ENCODE data around the gene CCIN.
"Not testable (repeated sequence)": the region's sequence is repeated elsewhere in the genome, so short reads cannot be mapped to it uniquely, and the experiment has no call there.

The CCIN gene

DNA sequence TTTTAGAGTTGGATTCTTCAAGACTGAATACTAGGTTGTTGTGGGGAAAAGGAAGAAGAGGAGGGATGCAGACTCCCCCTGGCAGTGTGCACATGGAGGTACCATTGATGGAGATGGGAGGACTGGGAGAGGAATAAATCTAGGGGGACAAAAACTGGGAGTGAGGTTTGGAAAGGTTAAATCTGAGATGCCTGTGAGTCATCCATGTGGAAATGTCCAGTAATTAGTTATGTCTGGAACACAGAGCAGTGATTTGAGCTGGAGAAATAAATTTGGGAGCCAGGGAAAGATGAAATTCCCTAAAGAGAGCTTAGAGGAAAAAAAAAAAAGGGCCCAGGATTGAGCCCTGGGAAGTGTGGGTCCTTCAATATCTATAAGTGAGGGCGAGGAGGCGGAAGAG, 8.0 kb upstream of the CCIN start:
- DNase-seq: no peak

DNA sequence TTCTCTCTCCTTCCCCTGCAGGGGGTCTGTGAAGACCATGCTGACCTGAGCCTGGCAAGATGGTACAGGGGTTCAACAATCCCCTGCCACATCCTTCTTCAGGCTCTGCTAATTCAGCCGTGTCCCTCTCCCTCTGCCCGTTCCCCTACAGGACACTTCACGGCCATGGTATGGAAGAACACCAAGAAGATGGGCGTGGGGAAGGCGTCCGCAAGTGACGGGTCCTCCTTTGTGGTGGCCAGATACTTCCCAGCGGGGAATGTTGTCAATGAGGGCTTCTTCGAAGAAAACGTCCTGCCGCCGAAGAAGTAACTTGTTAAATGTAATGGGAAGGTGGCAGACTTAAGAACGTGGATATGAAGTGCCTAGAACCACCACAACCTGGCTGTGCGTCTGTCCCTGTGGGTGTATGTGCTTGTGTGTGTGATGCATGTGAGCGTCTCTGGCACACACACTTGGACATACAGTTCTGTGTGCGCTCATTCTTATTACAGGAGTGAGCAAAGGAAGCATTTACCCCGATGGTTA, 6.9 kb upstream of the CCIN start:
- DNase-seq: no peak

DNA sequence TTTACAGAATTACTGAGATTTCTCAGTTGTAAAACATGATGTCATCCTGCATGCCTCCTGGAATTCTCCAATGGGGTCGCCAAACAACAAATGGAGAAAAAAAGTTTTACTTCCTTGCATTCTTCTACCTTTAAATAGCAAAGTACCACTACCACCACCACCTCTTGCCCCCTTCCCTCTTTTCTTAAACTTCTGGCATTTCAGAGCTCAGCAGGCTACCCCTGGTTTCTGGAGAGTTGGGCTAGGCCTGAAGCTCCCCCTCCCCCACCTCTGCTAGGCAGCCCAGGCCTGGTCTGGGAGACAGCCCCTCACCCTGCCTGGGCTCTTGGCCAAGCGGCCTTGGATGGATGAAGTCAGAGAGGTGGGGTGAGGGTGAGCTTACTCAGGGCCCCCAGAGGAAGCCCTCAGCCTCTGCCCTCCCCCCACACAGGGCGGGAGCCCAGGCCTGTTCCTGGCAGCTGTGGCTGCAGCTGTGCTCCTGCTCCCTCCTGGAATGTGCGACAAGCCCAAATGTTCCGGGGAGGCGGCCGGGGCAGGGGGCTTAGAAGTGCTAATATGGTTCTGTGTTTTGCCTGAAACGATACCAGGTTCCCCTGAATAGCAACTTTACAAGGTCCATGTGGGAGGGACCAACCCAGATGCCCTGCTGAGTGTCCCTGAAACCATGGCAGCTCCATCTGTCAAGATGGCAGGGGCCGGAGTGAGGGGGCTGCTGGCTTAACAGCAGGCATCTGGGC, 6.0 kb upstream of the CCIN start:
- peak; percentile 70 for DNase-seq

DNA sequence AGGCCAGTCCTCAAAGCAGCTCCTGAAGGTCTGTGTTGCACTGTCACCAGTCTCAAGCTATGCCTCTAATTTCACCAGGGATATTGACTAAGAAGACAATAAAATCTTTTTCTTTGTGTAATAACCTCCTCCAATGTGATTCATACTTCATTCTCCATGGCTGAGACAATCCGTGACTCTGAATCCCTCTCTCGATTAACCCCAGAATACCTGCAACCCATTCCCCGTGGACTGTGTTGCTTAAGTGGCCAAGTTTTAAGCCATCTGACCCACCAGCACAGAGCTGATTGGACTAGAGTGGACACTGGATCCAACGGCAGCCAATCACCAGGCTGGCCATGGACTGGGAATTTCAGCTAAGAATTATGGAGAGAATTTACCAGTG, 5.4 kb upstream of the CCIN start:
- no peak for DNase-seq

DNA sequence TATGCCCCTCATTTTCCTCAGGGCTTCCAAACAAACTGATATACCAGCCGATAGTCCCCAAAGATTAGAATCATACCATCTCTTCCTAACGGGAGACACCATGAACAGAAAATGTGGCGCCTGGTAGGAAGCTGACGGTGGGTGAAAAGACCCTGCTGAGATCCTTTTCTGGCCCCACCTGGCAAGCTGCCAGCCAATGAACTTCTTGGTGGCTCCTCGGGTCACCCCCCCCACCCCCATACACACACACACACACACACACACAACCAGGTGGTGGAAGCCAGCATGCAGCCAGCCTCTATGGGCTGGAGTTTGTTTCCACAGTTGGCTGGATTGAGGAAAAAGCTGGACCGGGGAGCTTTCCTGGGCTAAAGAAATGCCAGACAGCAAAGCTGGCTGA, 4.8 kb upstream of the CCIN start:
- no peak for DNase-seq

DNA sequence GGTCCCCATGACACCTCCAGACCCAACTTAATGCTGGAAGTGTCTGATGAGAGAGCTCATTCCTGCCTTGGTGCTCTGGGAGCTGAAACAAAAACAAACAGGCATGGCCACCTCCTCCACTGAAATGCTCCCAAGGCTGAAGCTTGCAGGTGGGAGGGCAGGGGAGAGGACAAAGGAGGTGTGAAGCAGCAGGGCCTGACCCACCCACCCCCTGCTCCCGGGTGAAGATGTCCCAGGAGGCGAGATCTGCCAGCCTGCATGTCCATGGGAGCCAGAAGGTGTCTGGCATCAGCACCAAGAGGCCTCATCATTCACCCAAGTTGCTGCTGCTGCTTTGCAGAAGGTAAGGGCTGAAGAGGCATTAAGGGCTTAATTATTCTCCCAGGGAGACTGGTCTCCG, 4.2 kb upstream of the CCIN start:
- no peak for DNase-seq

DNA sequence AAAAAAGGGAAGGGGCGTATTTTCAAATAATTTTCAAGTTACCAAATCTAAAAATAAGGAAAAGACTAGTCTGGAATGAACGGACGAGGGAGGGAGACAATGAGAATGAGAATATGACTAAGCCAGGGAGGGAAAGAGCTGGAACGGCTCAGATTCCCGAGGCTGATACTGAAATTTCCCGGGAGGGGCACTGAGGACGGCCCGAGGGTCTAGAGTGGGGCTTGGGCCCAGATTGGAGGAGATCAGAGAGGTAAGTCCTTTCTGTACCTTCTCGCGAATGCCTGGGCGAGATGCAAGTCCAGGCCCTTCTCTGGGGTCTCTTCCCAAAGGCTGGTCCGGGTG, 3.4 kb upstream of the CCIN start:
- no peak for DNase-seq

DNA sequence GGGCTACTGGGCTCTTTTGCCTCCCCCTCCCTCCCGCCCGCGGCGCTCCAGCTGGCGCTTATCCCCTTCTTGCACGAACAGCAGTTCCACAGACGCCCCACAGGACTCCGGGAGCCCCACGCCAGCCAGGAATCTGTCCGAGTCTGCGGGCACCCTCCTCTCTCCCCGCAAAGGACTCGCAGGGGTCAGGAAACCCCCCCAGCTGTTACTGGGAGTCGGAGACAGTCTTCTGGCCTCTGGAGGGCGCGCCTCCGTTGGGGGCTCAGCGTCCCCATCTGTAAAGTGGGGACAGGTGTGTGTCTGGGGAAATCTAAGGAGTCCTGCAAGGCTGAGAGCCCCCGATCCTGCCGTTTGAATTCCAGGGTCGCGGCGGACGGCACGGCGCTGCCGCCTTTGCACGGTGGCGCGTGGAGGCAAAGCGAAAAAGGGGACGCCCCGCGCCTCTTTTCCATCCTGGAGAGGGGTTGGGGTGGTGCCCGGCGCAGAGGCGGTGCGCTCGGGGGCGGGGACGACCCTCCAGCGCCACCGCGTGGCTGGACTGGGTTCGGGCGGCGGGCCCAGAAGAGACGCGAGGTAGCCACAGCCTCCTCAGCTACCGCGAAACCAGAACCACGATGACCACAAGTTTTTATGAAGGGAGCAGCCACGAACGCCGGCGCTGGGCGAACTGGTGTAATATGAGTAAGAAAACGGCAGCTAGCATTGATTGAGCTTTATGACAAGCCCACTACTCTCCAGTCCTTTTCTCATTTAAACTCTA, 2.8 kb upstream of the CCIN start:
- DNase-seq: peak; percentile 36

DNA sequence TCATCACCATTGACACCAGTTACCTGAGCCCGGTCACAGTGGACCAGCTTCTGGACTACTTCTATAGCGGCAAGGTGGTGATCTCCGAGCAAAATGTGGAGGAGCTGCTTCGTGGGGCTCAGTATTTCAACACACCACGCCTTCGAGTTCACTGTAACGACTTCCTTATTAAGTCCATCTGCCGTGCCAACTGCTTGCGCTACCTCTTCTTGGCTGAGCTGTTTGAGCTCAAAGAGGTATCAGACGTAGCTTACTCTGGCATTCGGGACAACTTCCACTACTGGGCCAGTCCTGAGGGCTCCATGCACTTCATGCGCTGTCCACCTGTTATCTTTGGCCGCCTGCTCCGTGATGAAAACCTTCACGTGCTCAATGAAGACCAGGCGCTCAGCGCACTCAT, 520 bp downstream of the CCIN start:
- DNase-seq: no peak

DNA sequence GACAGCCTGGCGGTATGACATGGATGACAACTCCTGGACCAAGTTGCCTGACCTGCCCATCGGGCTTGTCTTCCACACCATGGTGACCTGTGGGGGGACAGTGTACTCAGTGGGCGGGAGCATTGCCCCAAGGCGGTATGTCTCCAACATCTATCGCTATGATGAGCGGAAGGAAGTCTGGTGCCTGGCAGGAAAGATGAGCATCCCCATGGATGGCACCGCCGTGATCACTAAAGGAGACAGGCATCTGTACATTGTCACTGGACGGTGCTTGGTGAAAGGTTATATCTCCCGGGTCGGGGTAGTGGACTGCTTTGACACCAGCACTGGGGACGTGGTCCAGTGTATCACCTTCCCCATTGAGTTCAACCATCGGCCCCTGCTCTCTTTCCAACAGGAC, 1.3 kb downstream of the CCIN start:
- DNase-seq: no peak

DNA sequence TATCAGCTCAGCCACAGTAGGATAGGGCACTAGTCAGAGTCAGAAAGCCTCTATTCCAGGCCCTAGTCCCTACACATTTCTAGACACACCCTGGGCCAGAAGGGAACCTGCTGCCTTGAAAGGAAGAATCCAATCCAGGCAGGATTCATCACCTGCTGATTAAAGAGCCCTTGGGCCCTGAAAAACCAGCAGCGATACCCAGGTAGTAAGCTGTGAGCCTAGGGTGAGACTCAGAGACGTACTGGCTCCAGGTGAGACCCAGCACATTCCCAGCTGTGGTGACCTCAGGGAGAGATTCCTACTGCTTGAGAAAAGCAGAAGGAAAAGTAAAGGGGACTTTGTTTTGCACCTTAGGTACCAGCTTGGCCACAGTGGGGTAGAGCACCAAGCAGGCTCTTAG, 4.7 kb downstream of the CCIN start:
- no peak for DNase-seq

DNA sequence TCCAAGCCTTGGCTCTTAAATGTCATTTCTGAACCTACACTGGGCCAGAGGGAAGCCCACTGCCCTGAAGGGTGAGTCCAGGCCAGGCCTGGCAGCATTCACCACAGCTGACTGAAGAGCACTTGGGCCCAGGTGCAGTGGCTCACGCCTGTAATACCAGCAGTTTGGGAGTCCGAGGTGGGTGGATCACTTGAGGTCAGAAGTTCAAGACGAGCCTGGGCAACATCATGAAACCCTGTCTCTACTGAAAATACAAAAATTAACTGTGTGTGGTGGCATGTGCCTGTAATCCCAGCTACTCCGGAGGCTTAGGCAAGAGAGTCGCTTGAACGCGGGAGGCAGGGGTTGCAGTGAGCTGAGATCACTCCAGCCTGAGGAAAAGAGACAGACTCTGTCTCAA, 5.1 kb downstream of the CCIN start:
- no peak for DNase-seq

DNA sequence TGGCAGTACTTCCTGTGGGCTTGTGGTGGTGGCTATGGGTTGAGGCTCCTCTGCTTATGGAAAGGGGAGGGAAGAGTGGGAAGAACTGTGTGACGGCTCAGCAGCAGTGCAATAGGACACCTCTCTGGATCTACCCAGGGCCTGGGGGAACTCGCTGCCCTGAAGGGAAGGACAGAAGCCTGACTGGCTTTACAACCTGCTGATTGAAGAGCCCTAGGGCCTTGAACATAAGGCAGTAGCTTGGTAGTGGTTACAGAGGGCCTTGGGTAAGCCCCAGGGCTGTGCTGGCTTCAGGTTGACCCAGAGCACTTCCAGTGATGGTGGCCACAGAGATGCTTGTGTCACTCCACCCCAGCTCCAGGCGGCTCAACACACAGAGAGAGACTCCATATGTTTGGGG, 5.5 kb downstream of the CCIN start:
- no peak for DNase-seq

DNA sequence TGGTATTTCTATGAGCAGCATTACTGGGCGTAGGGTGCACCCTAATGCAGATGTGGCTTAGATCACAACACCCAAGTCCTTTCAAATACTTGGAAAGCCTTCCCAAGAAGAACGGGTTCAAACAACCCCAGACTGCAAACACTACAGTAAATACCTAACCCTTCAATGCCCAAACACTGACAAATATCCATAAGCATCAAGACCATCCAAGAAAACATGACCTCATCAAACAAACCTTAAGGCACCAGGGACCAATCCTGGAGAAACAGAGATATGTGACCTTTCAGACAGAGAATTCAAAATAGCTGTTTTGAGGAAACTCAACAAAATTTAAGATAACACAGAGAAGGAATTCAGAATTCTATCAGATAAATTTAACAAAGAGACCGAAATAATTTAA, 6.0 kb downstream of the CCIN start:
- not testable (repeated sequence) for DNase-seq

DNA sequence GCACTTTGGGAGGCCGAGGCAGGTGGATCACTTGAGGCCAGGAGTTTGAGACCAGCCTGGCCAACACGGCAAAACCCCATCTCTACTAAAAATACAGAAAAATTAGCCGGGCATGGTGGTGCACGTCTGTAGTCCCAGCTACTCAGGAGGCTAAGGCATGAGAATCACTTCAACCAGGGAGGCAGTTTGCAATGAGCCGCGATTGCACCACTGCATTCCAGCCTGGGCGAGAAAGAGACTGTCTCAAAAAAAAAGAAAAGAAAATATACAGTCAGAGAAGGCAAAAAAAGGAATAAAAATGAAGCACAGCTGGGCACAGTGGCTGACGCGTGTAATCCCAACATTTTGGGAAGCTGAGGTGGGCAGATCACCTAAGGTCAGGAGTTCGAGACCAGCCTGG, 7.3 kb downstream of the CCIN start:
- DNase-seq: not testable (repeated sequence)

DNA sequence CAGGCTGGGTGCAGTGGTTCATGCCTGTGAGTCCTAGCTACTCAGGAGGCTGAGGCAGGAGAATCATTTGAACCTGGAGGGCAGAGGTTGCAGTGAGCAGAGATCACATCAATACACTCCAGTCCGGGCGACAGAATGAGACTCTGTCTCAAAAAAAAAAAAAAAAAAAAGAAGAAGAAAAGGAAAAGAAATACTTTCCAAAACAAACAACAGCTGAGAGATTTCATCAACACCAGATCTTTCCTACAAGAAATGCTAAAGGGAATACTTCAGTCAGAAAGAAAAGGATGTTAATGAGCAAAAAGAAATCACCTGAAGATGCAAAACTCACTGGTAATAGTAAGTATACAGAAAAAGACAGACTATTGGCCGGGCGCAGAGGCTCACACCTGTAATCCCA, 8.4 kb downstream of the CCIN start:
- DNase-seq: no peak

DNA sequence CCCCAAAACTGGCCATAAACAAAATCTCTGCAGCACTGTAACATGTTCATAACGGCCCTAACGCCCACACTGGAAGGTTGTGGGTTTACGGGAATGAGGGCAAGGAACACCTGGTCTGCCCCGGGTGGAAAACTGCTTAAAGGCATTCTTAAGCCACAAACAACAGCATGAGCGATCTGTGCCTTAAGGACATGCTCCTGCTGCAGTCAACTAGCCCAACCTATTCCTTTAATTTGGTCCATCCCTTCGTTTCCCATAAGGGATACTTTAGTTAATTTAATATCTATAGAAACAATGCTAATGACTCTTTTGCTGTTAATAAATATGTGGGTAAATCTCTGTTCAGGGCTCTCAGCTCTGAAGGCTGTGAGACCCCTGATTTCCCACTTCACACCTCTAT, 11.1 kb downstream of the CCIN start:
- not testable (repeated sequence) for DNase-seq

DNA sequence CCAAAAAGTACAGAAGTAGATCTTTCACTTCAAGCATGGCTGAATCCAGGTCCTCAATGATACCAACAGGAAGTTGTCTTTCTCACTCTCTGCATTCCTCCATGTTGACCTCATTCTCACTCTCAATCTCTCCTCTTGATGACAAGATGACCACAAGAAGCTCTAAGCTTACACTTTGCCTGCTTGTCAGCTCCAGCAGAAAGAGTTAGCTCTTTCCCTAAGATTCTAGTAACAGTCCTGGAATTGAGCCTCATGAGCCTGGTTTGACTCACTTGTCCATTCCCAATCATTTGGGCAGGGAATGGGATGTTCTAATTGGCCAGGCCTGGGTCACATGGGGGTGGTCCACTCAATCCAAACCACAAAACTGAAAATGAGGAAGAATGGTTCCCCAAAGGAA, 18.2 kb downstream of the CCIN start:
- DNase-seq: no peak

DNA sequence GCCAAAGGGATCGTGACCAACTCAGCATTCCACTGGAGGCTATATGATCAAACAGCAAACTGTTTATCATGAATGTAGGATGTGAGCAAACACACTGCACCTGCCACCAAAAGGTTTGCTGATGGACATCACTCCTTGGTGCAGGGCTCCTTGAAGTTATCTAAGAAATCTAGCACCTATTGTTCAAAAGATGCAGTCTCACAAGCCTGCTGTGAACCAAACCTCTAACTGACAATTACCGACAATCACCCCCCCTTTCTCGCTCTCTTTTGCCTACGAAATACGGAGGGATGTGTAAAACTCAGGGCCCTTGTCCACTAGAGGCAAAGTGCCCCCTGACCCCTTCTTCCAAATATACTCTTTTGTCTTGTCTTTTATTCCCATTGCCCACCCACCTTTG, 19.0 kb downstream of the CCIN start:
- no peak for DNase-seq

DNA sequence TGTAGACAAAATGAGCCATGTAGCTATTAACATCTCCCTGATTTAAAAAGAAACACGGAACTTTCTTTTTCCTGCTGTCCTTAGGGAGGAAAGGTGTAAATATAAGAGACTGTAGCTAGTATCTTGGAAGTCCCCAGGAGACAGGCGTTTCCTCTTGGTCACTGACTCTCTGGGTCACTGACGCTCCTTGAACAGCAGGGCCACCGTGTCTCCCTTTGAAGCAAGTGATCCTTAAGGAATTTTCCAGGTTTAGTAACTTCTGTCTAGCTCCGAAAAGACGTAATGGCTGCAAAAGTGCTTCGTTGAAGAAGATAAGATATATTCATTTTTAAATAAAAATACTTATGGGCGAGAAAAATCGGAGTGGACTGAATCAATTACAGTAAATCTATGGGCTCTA, 20.8 kb downstream of the CCIN start:
- peak; percentile 47 for DNase-seq

DNA sequence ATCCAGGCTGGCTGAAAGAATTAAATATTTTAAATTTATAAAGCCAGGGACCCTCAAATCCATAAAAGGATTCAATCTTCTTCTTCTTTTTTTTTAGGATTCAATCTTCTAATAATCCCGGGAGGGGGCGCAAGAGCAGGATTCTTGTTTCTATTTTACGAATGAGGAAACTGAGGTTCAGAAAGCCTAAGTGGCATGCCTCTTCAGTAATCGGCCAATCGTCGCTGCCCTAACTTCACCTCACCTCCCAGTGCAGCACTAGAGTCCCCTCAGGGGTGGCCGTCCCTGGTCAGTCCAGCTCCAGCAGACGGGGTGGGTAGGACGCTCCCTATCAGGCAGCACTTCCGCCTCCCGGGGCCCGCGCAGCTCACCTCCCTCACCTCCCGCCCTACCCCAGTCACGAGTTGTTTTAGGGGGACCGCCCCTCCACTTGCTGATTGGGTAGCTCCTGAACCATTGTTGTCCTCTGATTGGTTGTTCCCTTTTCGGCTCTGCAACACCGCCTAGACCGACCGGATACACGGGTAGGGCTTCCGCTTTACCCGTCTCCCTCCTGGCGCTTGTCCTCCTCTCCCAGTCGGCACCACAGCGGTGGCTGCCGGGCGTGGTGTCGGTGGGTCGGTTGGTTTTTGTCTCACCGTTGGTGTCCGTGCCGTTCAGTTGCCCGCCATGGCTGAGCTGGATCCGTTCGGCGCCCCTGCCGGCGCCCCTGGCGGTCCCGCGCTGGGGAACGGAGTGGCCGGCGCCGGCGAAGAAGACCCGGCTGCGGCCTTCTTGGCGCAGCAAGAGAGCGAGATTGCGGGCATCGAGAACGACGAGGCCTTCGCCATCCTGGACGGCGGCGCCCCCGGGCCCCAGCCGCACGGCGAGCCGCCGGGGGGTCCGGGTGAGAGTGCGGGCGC, 21.5 kb downstream of the CCIN start, which contains the start of gene CLTA:
Gene CLTA, plus strand, starts transcription at position 534 of the 902 bp plus-strand sequence. Its CDS starts 136 bp downstream, at position 670.
- DNase-seq: peak; percentile 99

DNA sequence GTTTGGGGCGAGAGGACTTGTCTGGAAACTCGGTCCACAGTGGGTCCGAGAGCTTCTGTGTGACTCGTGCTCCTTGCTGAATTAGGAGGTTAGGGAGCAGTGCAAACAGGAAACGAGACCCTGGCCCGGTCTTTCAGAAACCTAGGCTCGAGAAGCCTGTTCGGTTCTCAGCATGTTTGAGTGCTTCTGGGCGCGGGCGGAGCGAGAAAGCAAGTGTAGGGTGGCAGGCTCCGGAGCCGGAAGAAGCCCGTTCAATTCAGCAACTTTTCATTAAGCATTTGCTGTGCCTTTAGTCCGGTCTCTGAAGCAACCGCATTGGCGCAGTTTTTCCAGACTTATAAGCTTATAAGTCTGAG, 22.1 kb downstream of the CCIN start:
- DNase-seq: peak; percentile 35

DNA sequence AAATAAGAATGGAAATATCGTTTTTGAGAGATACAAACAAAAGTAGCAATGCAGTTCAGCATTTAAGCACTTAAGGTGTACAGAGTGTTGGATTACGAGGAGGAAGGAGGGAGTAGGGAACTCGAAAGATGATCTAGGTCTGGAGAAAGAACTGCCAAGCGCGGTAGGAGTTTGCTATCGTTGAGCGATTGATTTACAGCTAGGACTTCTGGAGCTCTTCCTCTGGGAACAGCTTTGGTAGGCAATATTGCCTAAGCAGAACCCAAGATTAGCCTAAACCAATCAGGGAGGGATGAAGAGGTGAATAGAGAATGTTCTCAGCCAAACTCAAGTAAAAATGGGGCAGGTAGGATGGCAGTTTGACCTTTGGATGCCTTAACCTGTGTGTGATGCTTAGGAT, 22.5 kb downstream of the CCIN start:
- peak; percentile 35 for DNase-seq

DNA sequence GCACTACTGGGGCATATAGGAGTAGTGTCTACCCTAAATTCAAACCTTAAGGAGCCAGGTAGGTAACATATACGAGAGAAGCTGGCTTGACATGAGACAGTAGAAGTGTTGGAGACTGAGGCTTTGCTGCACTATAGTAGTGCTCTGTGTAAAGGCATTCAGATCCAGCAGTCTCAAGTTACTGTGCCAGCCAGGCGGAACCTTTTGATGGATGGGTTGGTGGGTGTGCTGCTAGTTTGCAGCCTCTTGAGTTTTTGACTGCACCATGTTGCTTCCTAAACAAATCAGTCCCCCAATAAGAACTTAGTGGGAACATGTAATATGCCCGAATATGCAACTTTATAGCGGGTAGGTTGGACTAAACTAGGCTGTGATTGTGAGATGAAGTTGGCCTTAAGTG, 23.0 kb downstream of the CCIN start:
- no peak for DNase-seq
